Activated T-helper 1 cell treated with anti-CD3 and anti-CD28 coated beads, Interleukin-12 subunit alpha, Interleukin-12 subunit beta, Interleukin-2, Interleukin-4 antibody, amounts not matched to agents 30 ng/mL and 10 ng/mL and 1 ng/mL, durations not matched to agents 14 hours and 24 hours and 36 hours (primary cell): ENCODE results near the gene ASB11. TPM values are rescaled to one million over a fixed set of nuclear protein-coding genes. Genes with fewer than 3 reads are reported as not detected.
A peak's percentile ranks its signal among the peaks of the same experiment; 100 is the strongest.
"Not testable (repeated sequence)": the region's sequence is repeated elsewhere in the genome, so short reads cannot be mapped to it uniquely, and the experiment has no call there.

Experiments
- DNase-seq: peaks from one replicate; pipeline ENCODE4 v3.0.0; 2021; ENCODE audit warnings: low spot score
- H3K27ac Mint-ChIP-seq: one replicate; pipeline ENCODE4 v1.8.0; 2021; ENCODE audit warnings: mild to moderate bottlenecking, mixed read lengths
- H3K27me3 Mint-ChIP-seq: one replicate; pipeline ENCODE4 v1.8.0; 2022; ENCODE audit warnings: mild to moderate bottlenecking, moderate library complexity, mixed read lengths; ENCODE audit not compliant: insufficient read depth
- H3K36me3 Mint-ChIP-seq: one replicate; pipeline ENCODE4 v1.8.0; 2021; ENCODE audit warnings: low read depth, mixed read lengths
- H3K4me1 Mint-ChIP-seq: one replicate; pipeline ENCODE4 v1.8.0; 2021; ENCODE audit warnings: low read depth, mixed read lengths
- H3K4me3 Mint-ChIP-seq: one replicate; pipeline ENCODE4 v1.8.0; 2021; ENCODE audit warnings: mild to moderate bottlenecking, moderate library complexity, mixed read lengths
- H3K9me3 Mint-ChIP-seq: one replicate; pipeline ENCODE4 v1.8.0; 2021; ENCODE audit warnings: mixed read lengths
- intact Hi-C: fragments of 100-400 bp; cut with micrococcal nuclease; formaldehyde crosslinking; loops from one replicate; pipeline ENCODE4 v1.15.1; 2024
- total RNA-seq: library from RNA; stranded (reverse); gene quantifications from 2 replicates; pipeline ENCODE4 v1.2.3, GENCODE V29; 2022

Gene ASB11
- total RNA-seq, 1 donor from 2014 or later: not detected

- no peak overlapping the region for H3K27ac Mint-ChIP-seq
- no peaks in the 10 kb centered on the region for H3K36me3 Mint-ChIP-seq
These were observed 17.2 kb downstream of the ASB11 start for GRCh38 chrX:15298201-15298600.

GRCh38 chrX:15293451-15293850, 22.0 kb downstream of the ASB11 start:
- Mint-ChIP-seq H3K9me3 (no peaks in the 10 kb centered on the region), H3K27me3 (peaks cover 2% of the 10 kb centered on the region), H3K36me3 (no peaks in the 10 kb centered on the region)

More at GRCh38 chrX:15298201-15298600, 17.2 kb downstream of the ASB11 start:
- H3K4me1 Mint-ChIP-seq: no peaks in the 10 kb centered on the region
- H3K9me3 Mint-ChIP-seq: no peaks in the 10 kb centered on the region
- intact Hi-C loops: no loop called here
- DNase-seq: no peak
- H3K4me3 Mint-ChIP-seq: no peak overlapping the region
- peaks cover 2% of the 10 kb centered on the region for H3K27me3 Mint-ChIP-seq

GRCh38 chrX:15292861-15293260, 22.6 kb downstream of the ASB11 start:
- H3K9me3 Mint-ChIP-seq: no peaks in the 10 kb centered on the region

More at GRCh38 chrX:15293451-15293850, 22.0 kb downstream of the ASB11 start:
- DNase-seq: no peak
- Mint-ChIP-seq H3K4me3 (no peak overlapping the region), H3K4me1 (no peaks in the 10 kb centered on the region), H3K27ac (no peak overlapping the region)
- intact Hi-C loops: no loop called here

GRCh38 chrX:15277604-15278003, 37.8 kb downstream of the ASB11 start:
- no peaks in the 10 kb centered on the region for H3K4me1 Mint-ChIP-seq
- intact Hi-C loops: no loop called here
- no peak for DNase-seq
- H3K27me3 Mint-ChIP-seq: no peaks in the 10 kb centered on the region
- no peaks in the 10 kb centered on the region for H3K9me3 Mint-ChIP-seq
- no peaks in the 10 kb centered on the region for H3K36me3 Mint-ChIP-seq
- no peak overlapping the region for H3K4me3 Mint-ChIP-seq
- H3K27ac Mint-ChIP-seq: no peak overlapping the region

More at GRCh38 chrX:15292861-15293260, 22.6 kb downstream of the ASB11 start:
- no peaks in the 10 kb centered on the region for H3K36me3 Mint-ChIP-seq
- no peaks in the 10 kb centered on the region for H3K4me1 Mint-ChIP-seq
- intact Hi-C loops: no loop called here
- H3K27ac Mint-ChIP-seq: no peak overlapping the region
- peaks cover 2% of the 10 kb centered on the region for H3K27me3 Mint-ChIP-seq
- no peak overlapping the region for H3K4me3 Mint-ChIP-seq
- no peak for DNase-seq

- H3K9me3 Mint-ChIP-seq: no peaks in the 10 kb centered on the region
- DNase-seq: no peak
- H3K4me1 Mint-ChIP-seq: no peaks in the 10 kb centered on the region
- intact Hi-C loops: no loop called here
- no peaks in the 10 kb centered on the region for H3K36me3 Mint-ChIP-seq
- no peaks in the 10 kb centered on the region for H3K27me3 Mint-ChIP-seq
- no peak overlapping the region for H3K4me3 Mint-ChIP-seq
- H3K27ac Mint-ChIP-seq: no peak overlapping the region
These were observed 40.5 kb downstream of the ASB11 start for GRCh38 chrX:15274946-15275345.

- DNase-seq, H3K36me3 Mint-ChIP-seq, H3K27ac Mint-ChIP-seq, intact Hi-C loops, H3K27me3 Mint-ChIP-seq, H3K9me3 Mint-ChIP-seq, H3K4me3 Mint-ChIP-seq, H3K4me1 Mint-ChIP-seq: not testable (repeated sequence)
These were observed 42.2 kb downstream of the ASB11 start for GRCh38 chrX:15273275-15273674.

GRCh38 chrX:15271757-15272156, 43.7 kb downstream of the ASB11 start:
- Mint-ChIP-seq H3K4me3 (no peak overlapping the region), H3K4me1 (no peaks in the 10 kb centered on the region)
- intact Hi-C loops: no loop called here

GRCh38 chrX:15269618-15270521, 45.6 kb downstream of the ASB11 start, which contains the start of gene ASB9:
Gene ASB9, minus strand, starts transcription at chrX:15270083. Its CDS starts 209 bp downstream, at chrX:15269874.
- Mint-ChIP-seq H3K4me3 (peak within 1 kb of the TSS; percentile 42), H3K4me1 (no peaks in the 10 kb centered on the region), H3K36me3 (no peaks in the 10 kb centered on the region)

More at GRCh38 chrX:15271757-15272156, 43.7 kb downstream of the ASB11 start:
- Mint-ChIP-seq H3K9me3 (no peaks in the 10 kb centered on the region), H3K27me3 (no peaks in the 10 kb centered on the region), H3K36me3 (no peaks in the 10 kb centered on the region), H3K27ac (no peak overlapping the region)
- DNase-seq: no peak

GRCh38 chrX:15269120-15269519, 46.3 kb downstream of the ASB11 start:
- DNase-seq: no peak
- intact Hi-C loops: no loop called here
- Mint-ChIP-seq H3K4me3 (no peak overlapping the region), H3K36me3 (no peaks in the 10 kb centered on the region), H3K9me3 (no peaks in the 10 kb centered on the region), H3K27me3 (no peaks in the 10 kb centered on the region), H3K27ac (no peak overlapping the region), H3K4me1 (no peaks in the 10 kb centered on the region)

More at GRCh38 chrX:15269618-15270521, 45.6 kb downstream of the ASB11 start, which contains the start of gene ASB9:
- H3K27ac Mint-ChIP-seq: no peak within 1 kb of the TSS
- no peaks in the 10 kb centered on the region for H3K9me3 Mint-ChIP-seq
- intact Hi-C loops: no loop called here
- no peaks in the 10 kb centered on the region for H3K27me3 Mint-ChIP-seq
- no peak for DNase-seq

- Mint-ChIP-seq H3K4me1 (no peaks in the 10 kb centered on the region), H3K36me3 (no peaks in the 10 kb centered on the region)
These were observed 60.6 kb downstream of the ASB11 start for GRCh38 chrX:15254852-15255251.

GRCh38 chrX:15245896-15246295, 69.5 kb downstream of the ASB11 start:
- no peak for DNase-seq
- intact Hi-C loops: loop anchor here (10.0 kb wide), 1 partner anchor 371 kb away; the partner anchor contains the start of genes FANCB and MOSPD2

More at GRCh38 chrX:15254852-15255251, 60.6 kb downstream of the ASB11 start:
- no peak for DNase-seq
- Mint-ChIP-seq H3K4me3 (no peak overlapping the region), H3K27ac (no peak overlapping the region), H3K9me3 (no peaks in the 10 kb centered on the region), H3K27me3 (no peaks in the 10 kb centered on the region)
- intact Hi-C loops: no loop called here

GRCh38 chrX:15244421-15244820, 71.0 kb downstream of the ASB11 start:
- Mint-ChIP-seq H3K4me1 (no peaks in the 10 kb centered on the region), H3K4me3 (no peak overlapping the region), H3K9me3 (no peaks in the 10 kb centered on the region), H3K27me3 (no peaks in the 10 kb centered on the region), H3K27ac (no peak overlapping the region), H3K36me3 (no peaks in the 10 kb centered on the region)
- no peak for DNase-seq
- intact Hi-C loops: loop anchor here (10.0 kb wide), 1 partner anchor 370 kb away; the partner anchor contains the start of genes FANCB and MOSPD2

More at GRCh38 chrX:15245896-15246295, 69.5 kb downstream of the ASB11 start:
- Mint-ChIP-seq H3K4me1 (no peaks in the 10 kb centered on the region), H3K4me3 (no peak overlapping the region), H3K36me3 (no peaks in the 10 kb centered on the region), H3K27ac (no peak overlapping the region), H3K27me3 (no peaks in the 10 kb centered on the region), H3K9me3 (no peaks in the 10 kb centered on the region)

- Mint-ChIP-seq H3K27me3 (no peaks in the 10 kb centered on the region), H3K9me3 (no peaks in the 10 kb centered on the region), H3K4me1 (no peaks in the 10 kb centered on the region), H3K4me3 (no peak overlapping the region), H3K36me3 (no peaks in the 10 kb centered on the region), H3K27ac (no peak overlapping the region)
- DNase-seq: no peak
- intact Hi-C loops: loop anchor here (1.0 to 10.0 kb wide), 6 partner anchors 38 to 1204 kb away; partner anchors contain the start of genes FANCB and MOSPD2
These were observed 72.4 kb downstream of the ASB11 start for GRCh38 chrX:15242899-15243555.
